BJ (cell line): Measurements from ENCODE around the gene TARBP1. TPM values are rescaled to one million over a fixed set of nuclear protein-coding genes. Genes with fewer than 3 reads are reported as not detected.

Source experiments
- CTCF ChIA-PET: fragments of 350-600 bp; formaldehyde crosslinking; extraction: SDS; loops from one replicate; lab custom pipeline; 2021; ENCODE audit warnings: antibody characterized with exemption, inconsistent platforms; lab: Yijun Ruan, JAX
- POLR2A ChIA-PET: fragments of 300-600 bp; sonication (Branson Sonifier 250); formaldehyde crosslinking; extraction: SDS; loops from one replicate; lab custom pipeline; 2021; ENCODE audit warnings: antibody characterized with exemption; lab: Charles Lee
- DNase-seq: peaks from one replicate; pipeline ENCODE4 v3.0.0-alpha.2; 2011; ENCODE audit warnings: low read depth
- H3K27me3 ChIP-seq: 2 replicates; pipeline ENCODE4 v1.6.0; 2011; ENCODE audit warnings: low read length; ENCODE audit not compliant: control insufficient read depth, insufficient read depth
- H3K36me3 ChIP-seq: 2 replicates; pipeline ENCODE4 v1.5.1; 2011; ENCODE audit warnings: low read length; ENCODE audit not compliant: control insufficient read depth, insufficient read depth
- H3K4me3 ChIP-seq: 2 replicates; pipeline ENCODE4 v1.5.1; 2011; ENCODE audit warnings: low read depth, mild to moderate bottlenecking, control low read depth, low read length
- CTCF ChIP-seq: IDR thresholded peaks from 2 replicates; pipeline ENCODE4 v1.5.1; 2011; ENCODE audit warnings: low read depth, mild to moderate bottlenecking, control low read depth, inconsistent platforms, low read length, moderate library complexity; ENCODE audit not compliant: insufficient read depth
- polyA plus RNA-seq: library from polyadenylated mRNA; depleted of rRNA; stranded (reverse); fragments of >200 nt; gene quantifications from 2 replicates; pipeline ENCODE4 v1.2.3, GENCODE V29; 2011

Gene TARBP1
- polyA plus RNA-seq, 1 experiment, result 7.4 TPM

GRCh38 chr1:234488054-234489006 is 9.4 kb upstream of the TARBP1 start:
- no peaks in the 10 kb centered on the region for H3K27me3 ChIP-seq
- no peak overlapping the region for H3K4me3 ChIP-seq
- no peak for DNase-seq
- ChIA-PET POLR2A (interaction anchor here (0.6 kb wide), 1 partner anchor 11 kb away, joined by 3 read pairs; no protein-coding TSS in a partner anchor), CTCF (interaction anchor here (0.8 to 3.6 kb wide), 15 partner anchors 8 to 613 kb away, joined by 3 to 31 read pairs (median 6); partner anchors contain the start of gene TARBP1)
- no peak for TF ChIP-seq CTCF
- no peaks in the 10 kb centered on the region for H3K36me3 ChIP-seq

- CTCF ChIA-PET, result interaction anchor here (0.6 to 3.6 kb wide), 23 partner anchors 9 to 961 kb away, joined by 3 to 31 read pairs (median 4); partner anchors contain the start of gene TARBP1
- DNase-seq, result peak; percentile 49
- Histone ChIP-seq H3K27me3 (no peaks in the 10 kb centered on the region), H3K4me3 (no peak overlapping the region), H3K36me3 (no peaks in the 10 kb centered on the region)
- POLR2A ChIA-PET, result no interaction called here
- TF ChIP-seq CTCF, result peak; percentile 71
Measured at GRCh38 chr1:234486858-234487840, 8.2 kb upstream of the TARBP1 start.

- no peak for TF ChIP-seq CTCF
- no peaks in the 10 kb centered on the region for H3K36me3 ChIP-seq
- H3K27me3 ChIP-seq, result 0 out of 2 replicates have a peak, but pooled peaks cover 3% of the 10 kb centered on the region
- H3K4me3 ChIP-seq, result no peak overlapping the region
- DNase-seq, result no peak
- ChIA-PET POLR2A (no interaction called here), CTCF (interaction anchor here (0.7 to 3.6 kb wide), 5 partner anchors 45 to 598 kb away, joined by 3 to 31 read pairs (median 4); no protein-coding TSS in a partner anchor)
Measured at GRCh38 chr1:234484991-234485739, 6.2 kb upstream of the TARBP1 start.

- Histone ChIP-seq H3K36me3 (no peaks in the 10 kb centered on the region), H3K4me3 (no peak overlapping the region), H3K27me3 (0 out of 2 replicates have a peak, but pooled peaks cover 3% of the 10 kb centered on the region)
- no peak for TF ChIP-seq CTCF
- DNase-seq, result no peak
- POLR2A ChIA-PET, result no interaction called here
- CTCF ChIA-PET, result interaction anchor here (1.0 to 1.5 kb wide), 3 partner anchors 9 to 610 kb away, joined by 3 to 4 read pairs (median 3); no protein-coding TSS in a partner anchor
Measured at GRCh38 chr1:234484218-234484617, 5.2 kb upstream of the TARBP1 start.
